Esophagus muscularis mucosa (tissue), 4 donors: ENCODE data around the gene CMTM1.

Experiments used
- EP300 ChIP-seq: sonication (generic); formaldehyde crosslinking; IDR thresholded peaks from one replicate; pipeline ENCODE4 v1.6.1; 2017; ENCODE audit warnings: antibody characterized with exemption
- POLR2A ChIP-seq: fragments of 450-650 bp; IDR thresholded peaks from one replicate; pipeline ENCODE4 v1.6.1; 2017; ENCODE audit warnings: antibody characterized with exemption, moderate library complexity, mild to moderate bottlenecking, low read depth
- POLR2AphosphoS5 ChIP-seq, 2 donors: sonication (generic); formaldehyde crosslinking; IDR thresholded peaks; one replicate each; pipeline ENCODE4 v1.6.1; 2017; ENCODE audit warnings: antibody characterized with exemption in 2 of 2
- TF ChIP-seq, protein P1 (sequence below), 3 experiments: fragments of 200-600 bp in 2 of 3; fragments of 450-650 bp in 1 of 3; sonication (generic) in 2 of 3; IDR thresholded peaks; one replicate each; pipeline ENCODE4 v1.5.1; 2017 to 2019; ENCODE audit warnings: antibody characterized with exemption in 3 of 3, mild to moderate bottlenecking in 2 of 3, moderate library complexity in 1 of 3

GRCh38 chr16:66580605-66581209 lies 14.5 kb downstream of the CMTM1 start:
- TF ChIP-seq, protein P1, sequence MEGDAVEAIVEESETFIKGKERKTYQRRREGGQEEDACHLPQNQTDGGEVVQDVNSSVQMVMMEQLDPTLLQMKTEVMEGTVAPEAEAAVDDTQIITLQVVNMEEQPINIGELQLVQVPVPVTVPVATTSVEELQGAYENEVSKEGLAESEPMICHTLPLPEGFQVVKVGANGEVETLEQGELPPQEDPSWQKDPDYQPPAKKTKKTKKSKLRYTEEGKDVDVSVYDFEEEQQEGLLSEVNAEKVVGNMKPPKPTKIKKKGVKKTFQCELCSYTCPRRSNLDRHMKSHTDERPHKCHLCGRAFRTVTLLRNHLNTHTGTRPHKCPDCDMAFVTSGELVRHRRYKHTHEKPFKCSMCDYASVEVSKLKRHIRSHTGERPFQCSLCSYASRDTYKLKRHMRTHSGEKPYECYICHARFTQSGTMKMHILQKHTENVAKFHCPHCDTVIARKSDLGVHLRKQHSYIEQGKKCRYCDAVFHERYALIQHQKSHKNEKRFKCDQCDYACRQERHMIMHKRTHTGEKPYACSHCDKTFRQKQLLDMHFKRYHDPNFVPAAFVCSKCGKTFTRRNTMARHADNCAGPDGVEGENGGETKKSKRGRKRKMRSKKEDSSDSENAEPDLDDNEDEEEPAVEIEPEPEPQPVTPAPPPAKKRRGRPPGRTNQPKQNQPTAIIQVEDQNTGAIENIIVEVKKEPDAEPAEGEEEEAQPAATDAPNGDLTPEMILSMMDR (IDR thresholded peaks at IDR 0.05) = no peak
- TF ChIP-seq POLR2A (no peak), POLR2AphosphoS5 (IDR thresholded peaks at IDR 0.05) (no peak), EP300 (no peak)
